Trophoblast cell (in vitro differentiated cells and primary cell): ENCODE measurements around the gene ITGA3.
"Not testable (repeated sequence)": the region's sequence is repeated elsewhere in the genome, so short reads cannot be mapped to it uniquely, and the experiment has no call there.

Experiments
- DNase-seq, 2 donors: peaks; one replicate each; pipeline ENCODE4 v3.0.0-alpha.2; 2016
- H2AFZ ChIP-seq: 2 replicates; pipeline ENCODE4 v1.6.1; 2013; ENCODE audit warnings: low read length, moderate library complexity, mild to moderate bottlenecking; ENCODE audit not compliant: insufficient read depth, poor library complexity
- H2AK5ac ChIP-seq: 2 replicates; pipeline ENCODE4 v1.6.1; 2013; ENCODE audit warnings: mild to moderate bottlenecking, low read length
- H2BK120ac ChIP-seq: 2 replicates; pipeline ENCODE4 v1.6.1; 2013; ENCODE audit warnings: low read length, mild to moderate bottlenecking, moderate library complexity; ENCODE audit not compliant: insufficient read depth, poor library complexity
- H2BK12ac ChIP-seq: 2 replicates; pipeline ENCODE4 v1.6.1; 2013; ENCODE audit warnings: mild to moderate bottlenecking, low read length, moderate library complexity
- H2BK5ac ChIP-seq: 2 replicates; pipeline ENCODE4 v1.6.1; 2013; ENCODE audit warnings: low read length, low read depth, moderate library complexity, mild to moderate bottlenecking; ENCODE audit not compliant: poor library complexity
- H3K14ac ChIP-seq: 2 replicates; pipeline ENCODE4 v1.6.1; 2013; ENCODE audit warnings: mild to moderate bottlenecking, low read length
- H3K18ac ChIP-seq: 2 replicates; pipeline ENCODE4 v1.6.1; 2013; ENCODE audit warnings: mild to moderate bottlenecking, low read length
- H3K23ac ChIP-seq: 2 replicates; pipeline ENCODE4 v1.6.1; 2013; ENCODE audit warnings: low read length
- H3K27ac ChIP-seq: 2 replicates; pipeline ENCODE4 v1.5.1; 2013; ENCODE audit warnings: low read depth, mild to moderate bottlenecking, inconsistent platforms, low read length, moderate library complexity
- H3K27me3 ChIP-seq: 2 replicates; pipeline ENCODE4 v1.6.1; 2013; ENCODE audit warnings: inconsistent platforms, mild to moderate bottlenecking, low read length, moderate library complexity; ENCODE audit not compliant: insufficient read depth
- H3K36me3 ChIP-seq, 2 experiments: 1 replicate in 1 of 2; 2 replicates in 1 of 2; pipeline ENCODE4 v1.6.1; 2013; ENCODE audit warnings: low read length in 2 of 2, mild to moderate bottlenecking in 2 of 2, moderate library complexity in 1 of 2; ENCODE audit not compliant: insufficient read depth in 2 of 2, control insufficient read depth in 1 of 2
- H3K4ac ChIP-seq: 2 replicates; pipeline ENCODE4 v1.6.1; 2013; ENCODE audit warnings: low read depth, mild to moderate bottlenecking, low read length, moderate library complexity
- H3K4me1 ChIP-seq, 2 experiments: 1 replicate in 1 of 2; 2 replicates in 1 of 2; pipeline ENCODE4 v1.6.1; 2013; ENCODE audit warnings: low read length in 2 of 2, mild to moderate bottlenecking in 2 of 2, moderate library complexity in 1 of 2; ENCODE audit not compliant: insufficient read depth in 2 of 2, control insufficient read depth in 1 of 2
- H3K4me2 ChIP-seq: 2 replicates; pipeline ENCODE4 v1.6.1; 2013; ENCODE audit warnings: inconsistent platforms, mild to moderate bottlenecking, low read length, moderate library complexity
- H3K4me3 ChIP-seq: 2 replicates; pipeline ENCODE4 v1.5.1; 2013; ENCODE audit warnings: mild to moderate bottlenecking, low read depth, low read length, inconsistent platforms
- H3K79me1 ChIP-seq: one replicate; pipeline ENCODE4 v1.6.1; 2013; ENCODE audit warnings: low read length
- H3K79me2 ChIP-seq: 2 replicates; pipeline ENCODE4 v1.6.1; 2013; ENCODE audit warnings: low read length, mild to moderate bottlenecking; ENCODE audit not compliant: control insufficient read depth, insufficient read depth, poor library complexity
- H3K9ac ChIP-seq: 2 replicates; pipeline ENCODE4 v1.6.1; 2013; ENCODE audit warnings: mild to moderate bottlenecking, low read length
- H3K9me3 ChIP-seq: 2 replicates; pipeline ENCODE4 v1.6.1; 2013; ENCODE audit warnings: low read depth, mild to moderate bottlenecking, control low read depth, inconsistent platforms, low read length; ENCODE audit not compliant: insufficient read depth
- H4K12ac ChIP-seq: 2 replicates; pipeline ENCODE4 v1.6.1; 2013; ENCODE audit warnings: low read depth, mild to moderate bottlenecking, low read length, moderate library complexity
- H4K8ac ChIP-seq: 2 replicates; pipeline ENCODE4 v1.6.1; 2013; ENCODE audit warnings: low read depth, mild to moderate bottlenecking, low read length, moderate library complexity
- H4K91ac ChIP-seq: one replicate; pipeline ENCODE4 v1.6.1; 2013; ENCODE audit warnings: low read depth, mild to moderate bottlenecking, low read length, moderate library complexity
- WGBS: extraction: QIAGEN DNeasy Blood & Tissue Kit; methylation state at CpG from one replicate; pipeline ENCODE4 v1.1.7; 2013; ENCODE audit warnings: missing lambda C conversion rate; ENCODE audit not compliant: insufficient read length, insufficient coverage; ENCODE audit errors: extremely low coverage; 5-methylcytosine and 5-hydroxymethylcytosine counted together

The ITGA3 gene

GRCh38 chr17:50059759-50060273 is 3.9 kb downstream of the ITGA3 start:
- Histone ChIP-seq H3K27ac (peak overlapping the region; percentile 22), H3K23ac (no peak overlapping the region), H3K4me2 (no peak overlapping the region), H2BK12ac (peak overlapping the region; percentile 3), H2AK5ac (peak overlapping the region; percentile 1), H2BK5ac (no peak overlapping the region), H3K4me3 (no peak overlapping the region), H2BK120ac (no peak overlapping the region), H3K27me3 (no peaks in the 10 kb centered on the region), H3K18ac (peak overlapping the region; percentile 40), H3K36me3 (peaks cover 2% of the 10 kb centered on the region in 2 experiments), H4K8ac (no peak overlapping the region), H3K4ac (peak overlapping the region; percentile 2), H4K91ac (peak overlapping the region; percentile 41), H3K14ac (no peak overlapping the region), H4K12ac (no peak overlapping the region), H2AFZ (no peak overlapping the region), H3K79me2 (peaks cover 17% of the 10 kb centered on the region), H3K79me1 (peaks cover 29% of the 10 kb centered on the region), H3K9ac (no peak overlapping the region), H3K9me3 (no peaks in the 10 kb centered on the region), H3K4me1 (peaks cover 53 to 62% of the 10 kb centered on the region in 2 experiments)
- no CpG with 5 or more reads among the region's 5 CpGs for WGBS
- no peak for DNase-seq

GRCh38 chr17:50060951-50061712 is 5.2 kb downstream of the ITGA3 start:
- Histone ChIP-seq H3K23ac (no peak overlapping the region), H3K18ac (peak overlapping the region; percentile 48), H3K79me2 (peaks cover 15% of the 10 kb centered on the region), H3K4me2 (no peak overlapping the region), H2AK5ac (no peak overlapping the region), H3K14ac (no peak overlapping the region), H4K12ac (no peak overlapping the region), H3K27me3 (no peaks in the 10 kb centered on the region), H3K27ac (no peak overlapping the region), H4K8ac (no peak overlapping the region), H3K4me3 (no peak overlapping the region), H3K4me1 (peaks cover 59 to 67% of the 10 kb centered on the region in 2 experiments), H3K79me1 (peaks cover 23% of the 10 kb centered on the region), H3K36me3 (peaks cover 3 to 4% of the 10 kb centered on the region in 2 experiments), H2BK5ac (no peak overlapping the region), H3K4ac (peak overlapping the region; percentile 2), H3K9me3 (no peaks in the 10 kb centered on the region), H2AFZ (no peak overlapping the region), H4K91ac (peak overlapping the region; percentile 2), H2BK12ac (no peak overlapping the region), H3K9ac (no peak overlapping the region), H2BK120ac (no peak overlapping the region)
- DNase-seq, result no peak
- no CpG with 5 or more reads among the region's 9 CpGs for WGBS

GRCh38 chr17:50061713-50062045 is 5.8 kb downstream of the ITGA3 start:
- Histone ChIP-seq H3K4me1 (peaks cover 59 to 67% of the 10 kb centered on the region in 2 experiments), H3K79me1 (peaks cover 18% of the 10 kb centered on the region), H3K79me2 (peaks cover 11% of the 10 kb centered on the region)
- H3K36me3 ChIP-seq, H2AFZ ChIP-seq, H3K23ac ChIP-seq, H4K8ac ChIP-seq, H2BK5ac ChIP-seq, H4K91ac ChIP-seq, H3K4me3 ChIP-seq, H3K4ac ChIP-seq, H3K4me2 ChIP-seq, H3K14ac ChIP-seq, H3K9ac ChIP-seq, H3K18ac ChIP-seq, H2BK12ac ChIP-seq, H3K27me3 ChIP-seq, H3K9me3 ChIP-seq, H4K12ac ChIP-seq, H2AK5ac ChIP-seq, H3K27ac ChIP-seq, H2BK120ac ChIP-seq: not testable (repeated sequence)
- no CpG with 5 or more reads among the region's 10 CpGs for WGBS
- peak; percentile 44 to 52 for DNase-seq

- Histone ChIP-seq H3K79me2 (peaks cover 4% of the 10 kb centered on the region), H2BK120ac (no peak overlapping the region), H3K9me3 (no peaks in the 10 kb centered on the region), H3K4me1 (peaks cover 54 to 58% of the 10 kb centered on the region in 2 experiments), H3K23ac (no peak overlapping the region), H2BK12ac (peak overlapping the region; percentile 23), H2AK5ac (peak overlapping the region; percentile 50), H3K27ac (no peak overlapping the region), H3K4ac (peak overlapping the region; percentile 8), H4K91ac (no peak overlapping the region), H4K12ac (no peak overlapping the region), H3K4me3 (no peak overlapping the region), H3K79me1 (peaks cover 15% of the 10 kb centered on the region), H3K9ac (no peak overlapping the region), H3K36me3 (peaks cover 4 to 6% of the 10 kb centered on the region in 2 experiments), H3K18ac (peak overlapping the region; percentile 14), H3K4me2 (no peak overlapping the region), H3K14ac (no peak overlapping the region), H3K27me3 (no peaks in the 10 kb centered on the region), H2AFZ (no peak overlapping the region), H2BK5ac (no peak overlapping the region), H4K8ac (no peak overlapping the region)
- DNase-seq, result peak; percentile 66 to 67
- no CpG with 5 or more reads among the region's 10 CpGs for WGBS
These were observed 6.7 kb downstream of the ITGA3 start for GRCh38 chr17:50062293-50063243.
